SK-N-SH (cell line): Measurements from ENCODE around the gene PMM2. TPM values are rescaled to one million over a fixed set of nuclear protein-coding genes. Genes with fewer than 3 reads are reported as not detected.

ENCODE experiments used
- CTCF ChIA-PET: fragments of 300-600, 350-600 bp; formaldehyde crosslinking; extraction: SDS; loops from one replicate; lab custom pipeline; 2021; lab: Yijun Ruan, JAX
- POLR2A ChIA-PET: fragments of 350-600 bp; sonication (Branson Sonifier 250); formaldehyde crosslinking; extraction: SDS; loops from one replicate; lab custom pipeline; 2020; ENCODE audit warnings: antibody characterized with exemption, inconsistent platforms; lab: Yijun Ruan, JAX
- DNase-seq: peaks from one replicate; pipeline ENCODE4 v3.0.0; 2012
- H2AFZ ChIP-seq: fragments of 200-600 bp; sonication (generic); 2 replicates; pipeline ENCODE4 v1.8.1; 2016; ENCODE audit warnings: antibody characterized with exemption, mild to moderate bottlenecking, low read depth
- H3F3A ChIP-seq: fragments of 200-600 bp; sonication (generic); replicated peaks from 2 replicates; pipeline ENCODE3; 2016; ENCODE audit warnings: antibody characterized with exemption, mild to moderate bottlenecking; ENCODE audit not compliant: insufficient read depth
- H3K27ac ChIP-seq, 2 experiments: fragments of 200-500 bp in 1 of 2; fragments of 200-600 bp in 1 of 2; sonication (Bioruptor generic) in 1 of 2; sonication (generic), shearing (Covaris generic) in 1 of 2; 2 replicates each; pipeline versions ENCODE4 v1.5.1 to v1.6.1; 2014 to 2016; ENCODE audit warnings: low read depth in 2 of 2, inconsistent platforms in 1 of 2, low read length in 1 of 2, mild to moderate bottlenecking in 1 of 2, mixed read lengths in 1 of 2
- H3K27me3 ChIP-seq: fragments of 200-600 bp; sonication (generic), shearing (Covaris generic); 2 replicates; pipeline ENCODE4 v1.6.1; 2016; ENCODE audit warnings: mixed run types; ENCODE audit not compliant: insufficient read depth
- H3K36me3 ChIP-seq, 2 experiments: fragments of 200-500 bp in 1 of 2; fragments of 200-600 bp in 1 of 2; sonication (Bioruptor generic) in 1 of 2; sonication (generic) in 1 of 2; replicated peaks in 1 of 2; 2 replicates each; pipeline versions ENCODE3 to v1.5.1; 2014 to 2016; ENCODE audit warnings: low read length in 1 of 2, mild to moderate bottlenecking in 1 of 2; ENCODE audit not compliant: insufficient read depth in 2 of 2, control insufficient read depth in 1 of 2
- H3K4me1 ChIP-seq, 2 experiments: fragments of 200-500 bp in 1 of 2; fragments of 200-600 bp in 1 of 2; sonication (Bioruptor generic) in 1 of 2; sonication (generic), shearing (Covaris generic) in 1 of 2; 2 replicates each; pipeline versions ENCODE4 v1.5.1 to v1.6.1; 2014 to 2016; ENCODE audit warnings: low read depth in 1 of 2, low read length in 1 of 2, mixed run types in 1 of 2; ENCODE audit not compliant: insufficient read depth in 2 of 2, control insufficient read depth in 1 of 2
- H3K4me2 ChIP-seq: fragments of 200-600 bp; sonication (generic), shearing (Covaris generic); 2 replicates; pipeline ENCODE4 v1.6.1; 2017; ENCODE audit warnings: mixed run types
- H3K4me3 ChIP-seq, 2 experiments: fragments of 200-500 bp in 1 of 2; fragments of 200-600 bp in 1 of 2; sonication (Bioruptor generic) in 1 of 2; sonication (generic), shearing (Covaris generic) in 1 of 2; 2 replicates each; pipeline versions ENCODE4 v1.5.1 to v1.8.1; 2014 to 2016; ENCODE audit warnings: low read depth in 2 of 2, inconsistent platforms in 1 of 2, low read length in 1 of 2, mild to moderate bottlenecking in 1 of 2, mixed read lengths in 1 of 2, moderate library complexity in 1 of 2
- H3K79me2 ChIP-seq: fragments of 200-600 bp; sonication (generic); 2 replicates; pipeline ENCODE4 v1.8.1; 2017; ENCODE audit warnings: mild to moderate bottlenecking; ENCODE audit not compliant: insufficient read depth
- H3K9ac ChIP-seq: fragments of 200-600 bp; sonication (generic); 2 replicates; pipeline ENCODE4 v1.6.1; 2017; ENCODE audit warnings: mixed run types
- H3K9me2 ChIP-seq: fragments of 200-600 bp; sonication (generic); 2 replicates; pipeline ENCODE4 v1.6.1; 2017; ENCODE audit warnings: mixed run types
- H3K9me3 ChIP-seq: fragments of 200-600 bp; sonication (generic); 2 replicates; pipeline ENCODE4 v1.6.1; 2017; ENCODE audit warnings: mixed run types, mild to moderate bottlenecking, moderate library complexity
- H4K20me1 ChIP-seq: fragments of 200-600 bp; sonication (generic); 2 replicates; pipeline ENCODE4 v1.6.1; 2017; ENCODE audit warnings: mild to moderate bottlenecking, mixed run types; ENCODE audit not compliant: insufficient read depth
- FOSL2 ChIP-seq: IDR thresholded peaks from 2 replicates; pipeline ENCODE4 v1.4.0; 2012; ENCODE audit warnings: low read depth, mild to moderate bottlenecking, moderate library complexity, borderline replicate concordance
- GABPA ChIP-seq: IDR thresholded peaks from 2 replicates; pipeline ENCODE4 v1.4.0; 2012; ENCODE audit warnings: low read depth, mild to moderate bottlenecking
- JUND ChIP-seq: IDR thresholded peaks from 2 replicates; pipeline ENCODE4 v1.4.0; 2012
- POLR2AphosphoS5 ChIP-seq: IDR thresholded peaks from 2 replicates; pipeline ENCODE4 v1.6.1; 2012; ENCODE audit warnings: low read depth, low read length
- SIN3A ChIP-seq: IDR thresholded peaks from 2 replicates; pipeline ENCODE4 v1.6.1; 2012; ENCODE audit warnings: low read depth, mild to moderate bottlenecking, low read length, moderate library complexity, borderline replicate concordance
- WGBS: methylation state at CpG from one replicate; pipeline ENCODE4 v1.1.6; 2017; ENCODE audit warnings: low lambda C conversion rate; 5-methylcytosine and 5-hydroxymethylcytosine counted together
- polyA plus RNA-seq, 3 experiments: library from polyadenylated mRNA; depleted of rRNA; stranded (reverse); fragments of >200 nt; gene quantifications; 2 replicates each; pipeline ENCODE4 v1.2.3, GENCODE V29; 2012
- TF ChIP-seq, protein P1 (sequence below): IDR thresholded peaks from 2 replicates; pipeline ENCODE4 v1.6.1; 2012; ENCODE audit warnings: mild to moderate bottlenecking, low read depth, low read length, moderate library complexity
- TF ChIP-seq, protein P2 (sequence below): IDR thresholded peaks from 2 replicates; pipeline ENCODE4; 2012
- TF ChIP-seq, protein P3 (sequence below): fragments of 150-350 bp; IDR thresholded peaks from 2 replicates; pipeline ENCODE4 v1.6.1; 2016; ENCODE audit warnings: mild to moderate bottlenecking, low read depth, low read length
- TF ChIP-seq, protein P4 (sequence below): fragments of 150-350 bp; IDR thresholded peaks from 2 replicates; pipeline ENCODE4 v1.6.1; 2017; ENCODE audit warnings: antibody characterized with exemption, low read length, low read depth, borderline replicate concordance

PMM2 gene
- polyA plus RNA-seq, 1 of the 3 experiments (the other 2 are of a cell fraction): 24.3 TPM

DNA sequence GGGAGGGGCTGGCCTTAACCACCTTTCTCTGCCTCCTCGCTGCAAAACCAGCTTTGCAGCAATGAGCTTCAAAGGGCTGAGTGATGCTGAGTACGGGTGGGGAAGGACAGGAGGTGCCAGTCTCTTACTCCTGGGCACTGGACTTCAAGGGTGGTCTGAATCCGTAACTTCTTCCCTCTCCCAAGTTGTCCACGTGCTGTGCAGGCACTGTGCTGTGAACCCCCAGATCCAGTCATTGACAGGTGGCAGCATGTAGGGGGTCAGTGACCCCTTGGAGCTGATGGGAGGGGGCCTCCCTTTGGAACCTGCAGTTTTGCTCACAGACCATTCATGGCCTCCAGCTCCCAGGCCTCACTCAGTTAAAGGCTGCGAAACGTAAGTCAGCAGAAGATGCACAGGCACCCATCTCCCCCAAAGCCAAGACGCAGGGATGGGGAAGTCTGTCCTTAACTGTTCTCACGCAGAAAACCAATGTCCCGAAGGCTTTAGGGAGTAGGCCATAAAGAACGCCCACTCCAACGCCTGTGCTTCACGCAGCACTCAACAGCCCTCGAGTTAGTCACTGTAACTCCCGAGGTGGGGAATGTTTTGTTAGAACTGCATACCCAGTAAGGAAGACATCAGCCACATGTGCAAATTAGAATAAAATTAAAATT is 92.4 kb downstream of the PMM2 start:
- Histone ChIP-seq H3K27me3 (no peaks in the 10 kb centered on the region), H3K9ac (no peak overlapping the region), H3K36me3 (peaks cover 18 to 54% of the 10 kb centered on the region in 2 experiments), H3K4me2 (no peak overlapping the region), H3K9me3 (no peaks in the 10 kb centered on the region), H3K4me3 (no peak overlapping the region), H4K20me1 (0 out of 2 replicates have a peak, but pooled peaks cover 12% of the 10 kb centered on the region), H3F3A (peaks cover 6% of the 10 kb centered on the region), H2AFZ (no peak overlapping the region), H3K4me1 (peaks cover 9 to 42% of the 10 kb centered on the region in 2 experiments; a peak in 2 of 4 replicates), H3K79me2 (no peaks in the 10 kb centered on the region), H3K9me2 (no peaks in the 10 kb centered on the region), H3K27ac (no peak overlapping the region)
- CTCF ChIA-PET: interaction anchor here (1.0 to 3.2 kb wide), 7 partner anchors 9 to 123 kb away, joined by 3 to 15 read pairs (median 4); no protein-coding TSS in a partner anchor
- POLR2A ChIA-PET: no interaction called here
- no peak for TF ChIP-seq GABPA
- TF ChIP-seq, protein P1, sequence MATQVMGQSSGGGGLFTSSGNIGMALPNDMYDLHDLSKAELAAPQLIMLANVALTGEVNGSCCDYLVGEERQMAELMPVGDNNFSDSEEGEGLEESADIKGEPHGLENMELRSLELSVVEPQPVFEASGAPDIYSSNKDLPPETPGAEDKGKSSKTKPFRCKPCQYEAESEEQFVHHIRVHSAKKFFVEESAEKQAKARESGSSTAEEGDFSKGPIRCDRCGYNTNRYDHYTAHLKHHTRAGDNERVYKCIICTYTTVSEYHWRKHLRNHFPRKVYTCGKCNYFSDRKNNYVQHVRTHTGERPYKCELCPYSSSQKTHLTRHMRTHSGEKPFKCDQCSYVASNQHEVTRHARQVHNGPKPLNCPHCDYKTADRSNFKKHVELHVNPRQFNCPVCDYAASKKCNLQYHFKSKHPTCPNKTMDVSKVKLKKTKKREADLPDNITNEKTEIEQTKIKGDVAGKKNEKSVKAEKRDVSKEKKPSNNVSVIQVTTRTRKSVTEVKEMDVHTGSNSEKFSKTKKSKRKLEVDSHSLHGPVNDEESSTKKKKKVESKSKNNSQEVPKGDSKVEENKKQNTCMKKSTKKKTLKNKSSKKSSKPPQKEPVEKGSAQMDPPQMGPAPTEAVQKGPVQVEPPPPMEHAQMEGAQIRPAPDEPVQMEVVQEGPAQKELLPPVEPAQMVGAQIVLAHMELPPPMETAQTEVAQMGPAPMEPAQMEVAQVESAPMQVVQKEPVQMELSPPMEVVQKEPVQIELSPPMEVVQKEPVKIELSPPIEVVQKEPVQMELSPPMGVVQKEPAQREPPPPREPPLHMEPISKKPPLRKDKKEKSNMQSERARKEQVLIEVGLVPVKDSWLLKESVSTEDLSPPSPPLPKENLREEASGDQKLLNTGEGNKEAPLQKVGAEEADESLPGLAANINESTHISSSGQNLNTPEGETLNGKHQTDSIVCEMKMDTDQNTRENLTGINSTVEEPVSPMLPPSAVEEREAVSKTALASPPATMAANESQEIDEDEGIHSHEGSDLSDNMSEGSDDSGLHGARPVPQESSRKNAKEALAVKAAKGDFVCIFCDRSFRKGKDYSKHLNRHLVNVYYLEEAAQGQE: no peak
- TF ChIP-seq POLR2AphosphoS5: no peak
- TF ChIP-seq JUND: no peak
- TF ChIP-seq SIN3A: no peak
- TF ChIP-seq, protein P2, sequence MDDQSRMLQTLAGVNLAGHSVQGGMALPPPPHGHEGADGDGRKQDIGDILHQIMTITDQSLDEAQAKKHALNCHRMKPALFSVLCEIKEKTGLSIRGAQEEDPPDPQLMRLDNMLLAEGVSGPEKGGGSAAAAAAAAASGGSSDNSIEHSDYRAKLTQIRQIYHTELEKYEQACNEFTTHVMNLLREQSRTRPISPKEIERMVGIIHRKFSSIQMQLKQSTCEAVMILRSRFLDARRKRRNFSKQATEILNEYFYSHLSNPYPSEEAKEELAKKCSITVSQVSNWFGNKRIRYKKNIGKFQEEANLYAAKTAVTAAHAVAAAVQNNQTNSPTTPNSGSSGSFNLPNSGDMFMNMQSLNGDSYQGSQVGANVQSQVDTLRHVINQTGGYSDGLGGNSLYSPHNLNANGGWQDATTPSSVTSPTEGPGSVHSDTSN: no peak
- TF ChIP-seq, protein P3, sequence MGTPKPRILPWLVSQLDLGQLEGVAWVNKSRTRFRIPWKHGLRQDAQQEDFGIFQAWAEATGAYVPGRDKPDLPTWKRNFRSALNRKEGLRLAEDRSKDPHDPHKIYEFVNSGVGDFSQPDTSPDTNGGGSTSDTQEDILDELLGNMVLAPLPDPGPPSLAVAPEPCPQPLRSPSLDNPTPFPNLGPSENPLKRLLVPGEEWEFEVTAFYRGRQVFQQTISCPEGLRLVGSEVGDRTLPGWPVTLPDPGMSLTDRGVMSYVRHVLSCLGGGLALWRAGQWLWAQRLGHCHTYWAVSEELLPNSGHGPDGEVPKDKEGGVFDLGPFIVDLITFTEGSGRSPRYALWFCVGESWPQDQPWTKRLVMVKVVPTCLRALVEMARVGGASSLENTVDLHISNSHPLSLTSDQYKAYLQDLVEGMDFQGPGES: no peak
- TF ChIP-seq FOSL2: no peak
- WGBS: 96% methylated on average over 12 of the region's 14 CpGs
- no peak for DNase-seq

DNA sequence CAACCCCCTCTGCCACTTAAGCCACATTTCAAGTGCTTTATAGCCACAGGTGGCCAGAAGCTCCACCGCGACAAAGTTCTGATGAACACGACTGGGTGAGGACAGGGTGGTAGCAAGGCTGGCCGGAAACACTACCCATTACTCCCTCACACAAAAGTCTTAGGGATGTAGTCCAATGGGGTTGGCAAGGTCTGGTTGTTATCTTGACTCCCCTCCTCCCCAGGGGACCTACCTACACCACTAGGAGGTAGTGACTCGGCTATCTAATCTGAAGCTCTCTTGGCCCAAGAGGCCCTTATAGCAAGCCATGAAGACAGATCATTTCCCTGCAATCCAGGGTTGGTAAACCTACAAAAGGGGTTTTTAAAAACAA is 92.9 kb downstream of the PMM2 start:
- no peaks in the 10 kb centered on the region for H3K27me3 ChIP-seq
- 91% methylated on average over 4 of the region's 5 CpGs for WGBS
- H3K4me3 ChIP-seq: no peak overlapping the region
- peaks cover 21 to 59% of the 10 kb centered on the region in 2 experiments for H3K36me3 ChIP-seq
- H3K4me2 ChIP-seq: no peak overlapping the region
- ChIA-PET CTCF (interaction anchor here (1.0 to 3.2 kb wide), 4 partner anchors 10 to 122 kb away, joined by 3 to 15 read pairs (median 4); no protein-coding TSS in a partner anchor), POLR2A (no interaction called here)
- H3K9ac ChIP-seq: no peak overlapping the region
- peaks cover 9 to 41% of the 10 kb centered on the region in 2 experiments; a peak in 2 of 4 replicates for H3K4me1 ChIP-seq
- peaks cover 6% of the 10 kb centered on the region for H3F3A ChIP-seq
- no peak overlapping the region for H2AFZ ChIP-seq
- no peaks in the 10 kb centered on the region for H3K9me2 ChIP-seq
- TF ChIP-seq, protein P4, sequence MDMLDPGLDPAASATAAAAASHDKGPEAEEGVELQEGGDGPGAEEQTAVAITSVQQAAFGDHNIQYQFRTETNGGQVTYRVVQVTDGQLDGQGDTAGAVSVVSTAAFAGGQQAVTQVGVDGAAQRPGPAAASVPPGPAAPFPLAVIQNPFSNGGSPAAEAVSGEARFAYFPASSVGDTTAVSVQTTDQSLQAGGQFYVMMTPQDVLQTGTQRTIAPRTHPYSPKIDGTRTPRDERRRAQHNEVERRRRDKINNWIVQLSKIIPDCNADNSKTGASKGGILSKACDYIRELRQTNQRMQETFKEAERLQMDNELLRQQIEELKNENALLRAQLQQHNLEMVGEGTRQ: no peak
- H3K9me3 ChIP-seq: no peaks in the 10 kb centered on the region
- H4K20me1 ChIP-seq: 0 out of 2 replicates have a peak, but pooled peaks cover 12% of the 10 kb centered on the region
- no peak for DNase-seq
- no peak overlapping the region for H3K27ac ChIP-seq
- no peaks in the 10 kb centered on the region for H3K79me2 ChIP-seq
